Mammary epithelial cell (primary cell): ENCODE results near the gene ARHGAP26.

Experiments used
- EZH2 ChIP-seq: IDR thresholded peaks from 2 replicates; pipeline ENCODE4 v1.6.1; 2012; ENCODE audit warnings: low read length, inconsistent platforms, borderline replicate concordance
- TF ChIP-seq, protein P1 (sequence below), 2 donors: IDR thresholded peaks in 1 of 2; conservative IDR thresholded peaks in 1 of 2; 2 replicates each; pipeline ENCODE4 v1.5.1; 2011 to 2012; ENCODE audit warnings: inconsistent platforms in 2 of 2, low read length in 2 of 2, mild to moderate bottlenecking in 2 of 2, control low read depth in 1 of 2, low read depth in 1 of 2; ENCODE audit not compliant: insufficient read depth in 1 of 2; ENCODE audit errors: extremely low read depth in 1 of 2

GRCh38 chr5:143209881-143210395, 439.8 kb downstream of the ARHGAP26 start:
- TF ChIP-seq, protein P1, sequence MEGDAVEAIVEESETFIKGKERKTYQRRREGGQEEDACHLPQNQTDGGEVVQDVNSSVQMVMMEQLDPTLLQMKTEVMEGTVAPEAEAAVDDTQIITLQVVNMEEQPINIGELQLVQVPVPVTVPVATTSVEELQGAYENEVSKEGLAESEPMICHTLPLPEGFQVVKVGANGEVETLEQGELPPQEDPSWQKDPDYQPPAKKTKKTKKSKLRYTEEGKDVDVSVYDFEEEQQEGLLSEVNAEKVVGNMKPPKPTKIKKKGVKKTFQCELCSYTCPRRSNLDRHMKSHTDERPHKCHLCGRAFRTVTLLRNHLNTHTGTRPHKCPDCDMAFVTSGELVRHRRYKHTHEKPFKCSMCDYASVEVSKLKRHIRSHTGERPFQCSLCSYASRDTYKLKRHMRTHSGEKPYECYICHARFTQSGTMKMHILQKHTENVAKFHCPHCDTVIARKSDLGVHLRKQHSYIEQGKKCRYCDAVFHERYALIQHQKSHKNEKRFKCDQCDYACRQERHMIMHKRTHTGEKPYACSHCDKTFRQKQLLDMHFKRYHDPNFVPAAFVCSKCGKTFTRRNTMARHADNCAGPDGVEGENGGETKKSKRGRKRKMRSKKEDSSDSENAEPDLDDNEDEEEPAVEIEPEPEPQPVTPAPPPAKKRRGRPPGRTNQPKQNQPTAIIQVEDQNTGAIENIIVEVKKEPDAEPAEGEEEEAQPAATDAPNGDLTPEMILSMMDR (conservative IDR thresholded peaks at IDR 0.05 in 1 of 2, IDR thresholded peaks at IDR 0.05 in 1 of 2; ENCODE audit: extremely low read depth in 1 of 2, insufficient read depth in 1 of 2, low read depth in 1 of 2, low read length in 2 of 2) = no peak
- no peak for TF ChIP-seq EZH2
